Ovary (tissue), 3 donors: ENCODE measurements around the gene L3MBTL2.

Experiments
- CTCF ChIP-seq, 3 donors: fragments of 450-650 bp in 2 of 3; fragments of 200-600 bp in 1 of 3; IDR thresholded peaks; one replicate each; pipeline versions ENCODE4 v1.5.1 to v1.8.0; 2016 to 2022; ENCODE audit warnings: antibody characterized with exemption in 3 of 3, mild to moderate bottlenecking in 1 of 3
- EP300 ChIP-seq: sonication (generic); formaldehyde crosslinking; IDR thresholded peaks from one replicate; pipeline ENCODE4 v1.6.1; 2017; ENCODE audit warnings: antibody characterized with exemption
- POLR2A ChIP-seq: fragments of 450-650 bp; IDR thresholded peaks from one replicate; pipeline ENCODE4 v1.6.1; 2017; ENCODE audit warnings: antibody characterized with exemption, mild to moderate bottlenecking, moderate library complexity
- donor health status: DM: no; HTN: no; CAD: no.

GRCh38 chr22:41273128-41273527, 68.0 kb downstream of the L3MBTL2 start:
- no peak for TF ChIP-seq CTCF (IDR thresholded peaks at IDR 0.05)
- TF ChIP-seq POLR2A = no peak
- TF ChIP-seq EP300 = no peak
